K562 (cell line): ENCODE data around the gene VPS13D. TPM values are rescaled to one million over a fixed set of nuclear protein-coding genes. Genes with fewer than 3 reads are reported as not detected.

Experiments
- ATF1 ChIP-seq, 2 experiments: fragments of 450-650 bp in 1 of 2; IDR thresholded peaks; 2 replicates each; pipeline ENCODE4 v1.6.1; 2016; ENCODE audit warnings: missing compliant biosample characterization in 1 of 2, missing genetic modification characterization in 1 of 2
- CREB5 ChIP-seq: fragments of 250-450 bp; sonication (Bioruptor Pico); IDR thresholded peaks from 2 replicates; pipeline ENCODE4 v1.5.0; 2020; ENCODE audit warnings: mild to moderate bottlenecking
- E2F6 ChIP-seq, 2 experiments: IDR thresholded peaks; 2 replicates each; pipeline ENCODE4 v1.6.1; 2011; ENCODE audit warnings: borderline replicate concordance in 1 of 2, control low read depth in 1 of 2, low read depth in 1 of 2, low read length in 1 of 2, mild to moderate bottlenecking in 1 of 2, mixed read lengths in 1 of 2, moderate library complexity in 1 of 2; ENCODE audit not compliant: insufficient read depth in 1 of 2, insufficient read length in 1 of 2, poor library complexity in 1 of 2, severe bottlenecking in 1 of 2; ENCODE audit errors: extremely low read depth in 1 of 2
- EGR1 ChIP-seq: fragments of 450-650 bp; conservative IDR thresholded peaks from 2 replicates; pipeline ENCODE4 v1.6.1; 2017; ENCODE audit warnings: mild to moderate bottlenecking
- HLTF ChIP-seq: fragments of 450-650 bp; IDR thresholded peaks from 2 replicates; pipeline ENCODE4 v1.6.1; 2016
- HOMEZ ChIP-seq: fragments of 250-450 bp; sonication (Bioruptor Pico); IDR thresholded peaks from 2 replicates; pipeline ENCODE4 v1.4.0; 2020; ENCODE audit warnings: mild to moderate bottlenecking, moderate library complexity
- MLX ChIP-seq, 2 experiments: fragments of 450-650 bp in 1 of 2; sonication (generic) in 1 of 2; formaldehyde crosslinking; conservative IDR thresholded peaks; 2 replicates each; pipeline versions ENCODE4 v1.4.0 to v1.8.1; 2020 to 2022; ENCODE audit warnings: mild to moderate bottlenecking in 1 of 2, missing genetic modification reagents in 1 of 2
- PPARD ChIP-seq: fragments of 250-450 bp; sonication (Bioruptor Pico); IDR thresholded peaks from 2 replicates; pipeline ENCODE4 v1.8.0; 2022; ENCODE audit warnings: inconsistent platforms, mild to moderate bottlenecking, moderate library complexity
- RREB1 ChIP-seq: fragments of 250-450 bp; sonication (Bioruptor Pico); IDR thresholded peaks from 2 replicates; pipeline ENCODE4 v1.4.0; 2020
- TAL1 ChIP-seq: fragments of 450-650 bp; IDR thresholded peaks from 2 replicates; pipeline ENCODE4 v1.6.1; 2016; ENCODE audit warnings: mild to moderate bottlenecking
- ZBED1 ChIP-seq: IDR thresholded peaks from 2 replicates; pipeline ENCODE4 v1.6.1; 2014
- ZFPM2 ChIP-seq: fragments of 250-450 bp; sonication (Bioruptor Pico); IDR thresholded peaks from 2 replicates; pipeline ENCODE4 v1.5.1; 2022; ENCODE audit warnings: mild to moderate bottlenecking
- ZNF518B ChIP-seq: fragments of 250-450 bp; sonication (Bioruptor Pico); IDR thresholded peaks from 2 replicates; pipeline ENCODE4 v1.5.0; 2021; ENCODE audit warnings: mild to moderate bottlenecking, moderate library complexity
- polyA plus RNA-seq, 8 experiments: library from polyadenylated mRNA; depleted of rRNA in 4 of 8; stranded (reverse) in 5 of 8; unstranded in 3 of 8; fragments of >200 nt; fragmentation: Nextera tagmentation in 2 of 8; fragmentation: Illumina TruSeq in 1 of 8; extraction: Ambion mirVana in 2 of 8; extraction: Trizol in 1 of 8; gene quantifications; 2 replicates each; pipeline versions ENCODE4 v1.2.1 to v1.2.3, GENCODE V29; 2011 to 2014; ENCODE audit warnings: inconsistent platforms in 1 of 8, missing spikeins in 1 of 8
- total RNA-seq, 7 experiments: library from RNA; depleted of rRNA in 6 of 7; stranded (reverse); fragments of >200 nt in 6 of 7; fragmentation: Illumina TruSeq in 2 of 7; extraction: Trizol in 2 of 7; gene quantifications; 2 replicates each; pipeline versions ENCODE4 v1.2.1 to v1.2.3, GENCODE V29; 2011 to 2021; ENCODE audit warnings: low replicate concordance in 1 of 7

Gene VPS13D
- total and polyA plus RNA-seq, 9 of the 15 experiments (the other 6 are each of a cell fraction or from before 2014, with no cell fraction given): 6.1 to 51.5 (median 38.5) TPM

- TF ChIP-seq PPARD (no peak), ZFPM2 (no peak), EGR1 (no peak), RREB1 (CRISPR knock-in tag) (no peak), ATF1 (CRISPR knock-in tag; IDR thresholded peaks at IDR 0.05) (no peak), ATF1 (tag; IDR thresholded peaks at IDR 0.05) (no peak), ZBED1 (no peak), MLX (CRISPR knock-in tag; conservative IDR thresholded peaks at IDR 0.05) (no peak), HOMEZ (CRISPR knock-in tag) (no peak), HLTF (peak; percentile 42; the same call in 1 of the 2 replicates), E2F6 (IDR thresholded peaks at IDR 0.05; ENCODE audit: borderline replicate concordance in 1 of 2, extremely low read depth in 1 of 2, insufficient read depth in 1 of 2, insufficient read length in 1 of 2, low read depth in 1 of 2, low read length in 1 of 2, poor library complexity in 1 of 2, severe bottlenecking in 1 of 2) (peak in 1 of 2 experiments; percentile 10), ZNF518B (CRISPR knock-in tag) (no peak), CREB5 (CRISPR knock-in tag) (no peak), TAL1 (no peak)
Measured at GRCh38 chr1:12553963-12554362, 324.1 kb downstream of the VPS13D start (continued).
